Breast epithelium (tissue), 4 donors: Measurements from ENCODE around the gene TECTA. TPM values are rescaled to one million over a fixed set of nuclear protein-coding genes. Genes with fewer than 3 reads are reported as not detected.
A peak's percentile ranks its signal among the peaks of the same experiment; 100 is the strongest.

Source experiments
- DNase-seq, 2 donors: peaks; one replicate each; pipeline ENCODE4 v3.0.0-alpha.2; 2019; ENCODE audit warnings: low spot score in 2 of 2
- H3K27ac ChIP-seq, 2 donors: fragments of 200-600 bp; sonication (generic) in 1 of 2; one replicate each; pipeline ENCODE4 v1.5.1; 2016 to 2019; ENCODE audit warnings: mild to moderate bottlenecking in 1 of 2
- H3K27me3 ChIP-seq, 2 donors: fragments of 200-600 bp; sonication (generic) in 1 of 2; one replicate each; pipeline versions ENCODE4 v1.5.1 to v1.6.0; 2017 to 2019; ENCODE audit warnings: control low read depth in 1 of 2, mild to moderate bottlenecking in 1 of 2
- H3K36me3 ChIP-seq: fragments of 200-600 bp; one replicate; pipeline ENCODE4 v1.5.1; 2019
- H3K4me1 ChIP-seq, 2 donors: fragments of 200-600 bp; sonication (generic); one replicate each; pipeline ENCODE4 v1.5.1; 2016 to 2019; ENCODE audit warnings: control low read depth in 1 of 2
- H3K4me3 ChIP-seq, 3 donors: fragments of 200-600 bp; sonication (generic); 1 replicate in 2 of 3; 2 replicates in 1 of 3; pipeline ENCODE4 v1.5.1; 2016 to 2019; ENCODE audit warnings: mild to moderate bottlenecking in 3 of 3, moderate library complexity in 2 of 3
- H3K9me3 ChIP-seq, 2 donors: fragments of 200-600 bp; sonication (generic) in 1 of 2; one replicate each; pipeline ENCODE4 v1.5.1; 2016 to 2019; ENCODE audit warnings: control low read depth in 1 of 2
- CTCF ChIP-seq, 3 donors: fragments of 450-650 bp; IDR thresholded peaks; one replicate each; pipeline ENCODE4 v1.5.1; 2016 to 2017; ENCODE audit warnings: antibody characterized with exemption in 3 of 3, mild to moderate bottlenecking in 3 of 3, moderate library complexity in 3 of 3
- POLR2A ChIP-seq: fragments of 450-650 bp; IDR thresholded peaks from one replicate; pipeline ENCODE4 v1.6.1; 2016; ENCODE audit warnings: antibody characterized with exemption, mild to moderate bottlenecking, moderate library complexity
- POLR2AphosphoS5 ChIP-seq, 3 donors: sonication (generic); formaldehyde crosslinking; IDR thresholded peaks; one replicate each; pipeline ENCODE4 v1.6.1; 2017; ENCODE audit warnings: antibody characterized with exemption in 3 of 3
- intact Hi-C: fragments of 100-400 bp; cut with DNase I; formaldehyde crosslinking; loops from one replicate; pipeline ENCODE4 v1.15.1; 2023; ENCODE audit warnings: low total_unique reads
- total RNA-seq, 3 donors: library from RNA; depleted of rRNA; stranded (reverse); fragments of >200 nt; gene quantifications; one replicate each; pipeline ENCODE4 v1.1.0, GENCODE V29; 2016

Gene TECTA
- total RNA-seq, 3 donors from 2014 or later = 0.64 to 1.3 (median 0.88) TPM

GRCh38 chr11:121067453-121067852 is 33.6 kb upstream of the TECTA start:
- Histone ChIP-seq H3K27ac (no peak overlapping the region), H3K36me3 (no peaks in the 10 kb centered on the region), H3K9me3 (no peaks in the 10 kb centered on the region), H3K27me3 (no peaks in the 10 kb centered on the region), H3K4me3 (no peak overlapping the region), H3K4me1 (no peaks in the 10 kb centered on the region)
- TF ChIP-seq POLR2A = no peak
- no peak for DNase-seq
- intact Hi-C loops = no loop called here

- no peak for DNase-seq
Measured at GRCh38 chr11:121067962-121068647, 32.9 kb upstream of the TECTA start.

DNA sequence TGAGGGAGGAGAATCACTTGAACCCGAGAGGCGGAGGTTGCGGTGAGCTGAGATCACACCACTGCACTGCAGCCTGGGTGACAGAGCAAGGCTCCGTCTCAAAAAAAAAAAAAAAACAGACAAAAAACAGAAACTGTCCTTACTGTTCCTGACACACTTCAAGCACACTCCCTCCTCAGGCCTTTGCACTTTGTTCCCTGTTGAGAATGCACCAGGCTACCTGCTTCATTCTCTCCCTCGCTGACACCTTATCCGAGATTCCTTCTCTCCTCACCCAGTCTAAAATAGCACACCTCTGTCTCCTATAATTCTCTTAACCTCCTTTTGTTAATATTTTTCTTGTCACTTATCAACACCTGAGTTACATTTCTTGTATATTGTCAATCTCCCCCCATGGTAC is 32.3 kb upstream of the TECTA start:
- Histone ChIP-seq H3K4me1 (no peaks in the 10 kb centered on the region), H3K27ac (no peak overlapping the region), H3K27me3 (no peaks in the 10 kb centered on the region), H3K9me3 (no peaks in the 10 kb centered on the region), H3K4me3 (no peak overlapping the region), H3K36me3 (no peaks in the 10 kb centered on the region)
- intact Hi-C loops = no loop called here
- TF ChIP-seq POLR2A (no peak), CTCF (IDR thresholded peaks at IDR 0.05) (no peak), POLR2AphosphoS5 (IDR thresholded peaks at IDR 0.05) (no peak)
- no peak for DNase-seq

More at GRCh38 chr11:121067962-121068647, 32.9 kb upstream of the TECTA start:
- intact Hi-C loops = no loop called here
- TF ChIP-seq POLR2AphosphoS5 (IDR thresholded peaks at IDR 0.05) (no peak), CTCF (IDR thresholded peaks at IDR 0.05) (no peak), POLR2A (no peak)
- Histone ChIP-seq H3K36me3 (no peaks in the 10 kb centered on the region), H3K27ac (no peak overlapping the region), H3K4me1 (no peaks in the 10 kb centered on the region), H3K9me3 (no peaks in the 10 kb centered on the region), H3K27me3 (no peaks in the 10 kb centered on the region), H3K4me3 (no peak overlapping the region)

- no peak for DNase-seq
- no peak for TF ChIP-seq CTCF (IDR thresholded peaks at IDR 0.05)
- no peak for TF ChIP-seq POLR2A
- no peak for TF ChIP-seq POLR2AphosphoS5 (IDR thresholded peaks at IDR 0.05)
- H3K36me3 ChIP-seq = no peaks in the 10 kb centered on the region
- H3K27me3 ChIP-seq = no peaks in the 10 kb centered on the region
- H3K27ac ChIP-seq = peak overlapping the region; percentile 1 to 40
- no peak overlapping the region for H3K4me3 ChIP-seq
- no peaks in the 10 kb centered on the region for H3K9me3 ChIP-seq
- H3K4me1 ChIP-seq = no peaks in the 10 kb centered on the region
- intact Hi-C loops = no loop called here
Measured at GRCh38 chr11:121070951-121071845, 29.8 kb upstream of the TECTA start.

DNA sequence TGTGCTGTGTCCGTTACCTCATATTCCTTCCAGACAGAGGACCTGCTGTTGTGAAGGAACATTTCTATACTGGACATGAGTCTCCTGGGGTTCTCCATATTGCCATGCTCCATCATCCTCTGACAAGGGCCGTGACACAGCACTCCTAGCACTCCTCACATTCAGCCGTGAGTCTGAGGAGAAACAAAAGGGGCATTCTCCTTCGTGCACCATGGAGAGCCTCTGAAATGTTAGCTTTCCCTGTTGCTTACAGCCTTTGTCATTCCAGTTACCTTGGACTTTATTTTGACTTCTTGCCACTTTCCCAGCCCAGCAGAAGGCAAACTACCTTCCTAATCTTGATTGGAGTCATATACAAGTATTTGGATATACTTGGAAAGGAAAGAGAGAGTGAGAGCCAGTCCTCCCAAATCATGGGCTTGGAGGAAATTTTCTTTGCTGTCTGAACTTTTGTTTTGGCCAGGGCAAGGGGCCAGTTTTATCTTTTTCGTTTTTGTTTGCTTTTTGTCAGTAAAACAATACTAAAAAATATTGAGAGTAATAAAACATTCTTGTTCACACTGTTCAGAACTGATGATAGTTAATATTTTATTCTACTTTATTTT is 29.1 kb upstream of the TECTA start:
- intact Hi-C loops = no loop called here
- no peak for TF ChIP-seq POLR2AphosphoS5 (IDR thresholded peaks at IDR 0.05)
- no peak for TF ChIP-seq CTCF (IDR thresholded peaks at IDR 0.05)
- TF ChIP-seq POLR2A = no peak
- no peak overlapping the region for H3K4me3 ChIP-seq
- H3K9me3 ChIP-seq = no peaks in the 10 kb centered on the region
- peak overlapping the region; percentile 1 to 40 for H3K27ac ChIP-seq
- no peaks in the 10 kb centered on the region for H3K27me3 ChIP-seq
- no peak for DNase-seq
- no peaks in the 10 kb centered on the region for H3K4me1 ChIP-seq
- H3K36me3 ChIP-seq = no peaks in the 10 kb centered on the region
